Calu3 (cell line): ENCODE data around the gene MTMR2. TPM values are rescaled to one million over a fixed set of nuclear protein-coding genes. Genes with fewer than 3 reads are reported as not detected.

Experiments used
- BruUV-seq: library from RNA; stranded (reverse); fragments of 400-500 nt; replicated peaks from 2 replicates; lab custom pipeline; 2021; lab: Mats Ljungman, UMichigan
- CTCF ChIA-PET: fragments of 300-600 bp; sonication (Branson Sonifier 250); formaldehyde crosslinking; loops from one replicate; lab custom pipeline; 2022; ENCODE audit warnings: antibody characterized with exemption; lab: Charles Lee
- DNase-seq: peaks from one replicate; pipeline ENCODE4 v3.0.0; 2022
- H3K27ac Mint-ChIP-seq: one replicate; pipeline ENCODE4 v1.8.0; 2022; ENCODE audit warnings: mixed read lengths; ENCODE audit not compliant: unreplicated experiment
- H3K27me3 Mint-ChIP-seq: one replicate; pipeline ENCODE4 v1.8.0; 2022; ENCODE audit warnings: mixed read lengths; ENCODE audit not compliant: unreplicated experiment
- H3K36me3 Mint-ChIP-seq: one replicate; pipeline ENCODE4 v1.8.0; 2022; ENCODE audit warnings: mild to moderate bottlenecking, moderate library complexity, mixed read lengths; ENCODE audit not compliant: insufficient read depth, unreplicated experiment
- H3K4me1 Mint-ChIP-seq: one replicate; pipeline ENCODE4 v1.8.0; 2022; ENCODE audit warnings: mild to moderate bottlenecking, low read depth, mixed read lengths; ENCODE audit not compliant: unreplicated experiment
- H3K4me3 Mint-ChIP-seq: one replicate; pipeline ENCODE4 v1.8.0; 2022; ENCODE audit warnings: mild to moderate bottlenecking, low read depth, moderate library complexity, mixed read lengths; ENCODE audit not compliant: unreplicated experiment
- H3K9me3 Mint-ChIP-seq: one replicate; pipeline ENCODE4 v1.8.0; 2022; ENCODE audit warnings: low read depth, mixed read lengths; ENCODE audit not compliant: unreplicated experiment
- intact Hi-C: fragments of 100-400 bp; cut with micrococcal nuclease; formaldehyde crosslinking; loops from one replicate; pipeline ENCODE4 v1.10.0; 2022; ENCODE audit not compliant: unreplicated experiment
- total RNA-seq: library from RNA; stranded (reverse); gene quantifications from 2 replicates; pipeline ENCODE4 v1.2.3, GENCODE V29; 2022
- TF ChIP-seq, protein P1 (sequence below): fragments of 200-600 bp; IDR thresholded peaks from one replicate; pipeline ENCODE4 v1.8.0; 2022; ENCODE audit warnings: antibody characterized with exemption; ENCODE audit not compliant: unreplicated experiment

The MTMR2 gene
- total RNA-seq, 1 experiment from 2014 or later: 17.4 TPM

GRCh38 chr11:95904009-95904650, 19.8 kb downstream of the MTMR2 start:
- no peaks in the 10 kb centered on the region for H3K4me1 Mint-ChIP-seq
- DNase-seq: no peak

DNA sequence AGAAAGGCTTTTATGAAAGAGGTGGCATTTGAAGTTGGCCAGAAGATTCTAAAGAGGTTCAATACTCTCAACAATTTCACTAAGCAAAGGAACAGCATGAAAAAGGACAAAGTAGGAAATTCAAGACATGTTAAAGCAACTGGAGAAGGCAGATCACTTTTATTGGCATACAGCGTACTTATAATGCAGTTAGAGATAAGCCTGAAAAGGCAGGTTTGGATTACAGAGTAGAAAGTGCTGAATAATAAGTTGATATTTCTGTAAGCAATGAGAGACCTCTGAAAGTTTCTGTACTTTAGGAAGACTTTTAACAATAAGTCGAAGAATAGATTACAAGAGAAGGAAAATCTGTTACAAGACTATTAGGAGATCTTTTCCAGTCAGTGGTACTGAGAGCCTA, 25.1 kb downstream of the MTMR2 start:
- Mint-ChIP-seq H3K4me1 (peaks cover 9% of the 10 kb centered on the region), H3K9me3 (no peaks in the 10 kb centered on the region), H3K36me3 (no peaks in the 10 kb centered on the region), H3K4me3 (no peak overlapping the region), H3K27me3 (no peaks in the 10 kb centered on the region), H3K27ac (no peak overlapping the region)
- intact Hi-C loops: no loop called here
- no peak for DNase-seq
- no TSS peak for BruUV-seq
- TF ChIP-seq, protein P1, sequence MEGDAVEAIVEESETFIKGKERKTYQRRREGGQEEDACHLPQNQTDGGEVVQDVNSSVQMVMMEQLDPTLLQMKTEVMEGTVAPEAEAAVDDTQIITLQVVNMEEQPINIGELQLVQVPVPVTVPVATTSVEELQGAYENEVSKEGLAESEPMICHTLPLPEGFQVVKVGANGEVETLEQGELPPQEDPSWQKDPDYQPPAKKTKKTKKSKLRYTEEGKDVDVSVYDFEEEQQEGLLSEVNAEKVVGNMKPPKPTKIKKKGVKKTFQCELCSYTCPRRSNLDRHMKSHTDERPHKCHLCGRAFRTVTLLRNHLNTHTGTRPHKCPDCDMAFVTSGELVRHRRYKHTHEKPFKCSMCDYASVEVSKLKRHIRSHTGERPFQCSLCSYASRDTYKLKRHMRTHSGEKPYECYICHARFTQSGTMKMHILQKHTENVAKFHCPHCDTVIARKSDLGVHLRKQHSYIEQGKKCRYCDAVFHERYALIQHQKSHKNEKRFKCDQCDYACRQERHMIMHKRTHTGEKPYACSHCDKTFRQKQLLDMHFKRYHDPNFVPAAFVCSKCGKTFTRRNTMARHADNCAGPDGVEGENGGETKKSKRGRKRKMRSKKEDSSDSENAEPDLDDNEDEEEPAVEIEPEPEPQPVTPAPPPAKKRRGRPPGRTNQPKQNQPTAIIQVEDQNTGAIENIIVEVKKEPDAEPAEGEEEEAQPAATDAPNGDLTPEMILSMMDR: no peak
- CTCF ChIA-PET: no interaction called here

More at GRCh38 chr11:95904009-95904650, 19.8 kb downstream of the MTMR2 start:
- H3K27ac Mint-ChIP-seq: no peak overlapping the region
- BruUV-seq: no TSS peak
- CTCF ChIA-PET: interaction anchor here (0.6 kb wide), 1 partner anchor 351 kb away, joined by 4 read pairs; no protein-coding TSS in a partner anchor
- H3K9me3 Mint-ChIP-seq: no peaks in the 10 kb centered on the region
- intact Hi-C loops: no loop called here
- H3K27me3 Mint-ChIP-seq: no peaks in the 10 kb centered on the region
- TF ChIP-seq, protein P1: no peak
- H3K36me3 Mint-ChIP-seq: no peaks in the 10 kb centered on the region
- no peak overlapping the region for H3K4me3 Mint-ChIP-seq

DNA sequence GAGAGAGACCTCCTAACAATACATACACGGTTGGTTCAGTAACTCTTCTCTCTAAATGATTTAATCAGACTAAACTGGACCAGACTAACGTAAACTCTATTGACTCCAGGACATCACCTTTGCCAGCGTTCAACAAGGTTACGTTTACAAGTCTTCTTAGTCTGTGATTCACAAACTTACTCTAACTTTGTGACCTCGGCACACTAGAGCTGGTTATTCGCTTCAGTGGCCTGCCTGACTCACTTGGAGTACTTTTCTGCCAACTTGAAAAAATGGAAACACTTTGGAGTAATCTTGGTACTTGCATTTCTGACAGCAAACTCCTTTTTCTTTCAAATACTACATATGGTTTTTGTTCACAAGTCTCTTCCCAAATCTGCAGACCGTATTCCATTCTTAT, 26.2 kb downstream of the MTMR2 start:
- Mint-ChIP-seq H3K27ac (no peak overlapping the region), H3K4me1 (peaks cover 9% of the 10 kb centered on the region), H3K27me3 (no peaks in the 10 kb centered on the region), H3K36me3 (no peaks in the 10 kb centered on the region), H3K9me3 (no peaks in the 10 kb centered on the region), H3K4me3 (no peak overlapping the region)
- no peak for DNase-seq
- intact Hi-C loops: no loop called here
- TF ChIP-seq, protein P1: no peak
- CTCF ChIA-PET: interaction anchor here (0.6 kb wide), 1 partner anchor 358 kb away, joined by 7 read pairs; no protein-coding TSS in a partner anchor
- no TSS peak for BruUV-seq

DNA sequence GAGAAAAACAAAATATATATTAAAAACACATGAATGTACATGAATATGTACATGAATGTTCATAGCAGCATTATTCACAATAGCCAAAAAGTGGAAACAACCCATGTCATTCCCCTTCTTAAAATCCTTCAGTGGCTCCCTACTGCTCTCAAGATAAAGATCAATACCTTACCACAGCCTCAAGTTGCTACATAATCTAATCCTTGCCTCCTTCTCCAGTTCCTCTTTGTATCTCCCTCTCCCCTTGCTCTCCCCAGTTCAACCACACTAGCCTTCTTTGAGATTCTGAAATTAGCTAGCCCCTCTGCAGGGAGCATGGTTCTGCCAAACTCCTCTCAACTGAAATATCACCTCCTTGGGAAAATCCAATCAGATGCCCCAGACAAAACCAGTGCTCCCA, 28.1 kb downstream of the MTMR2 start:
- H3K4me3 Mint-ChIP-seq: no peak overlapping the region
- H3K9me3 Mint-ChIP-seq: no peaks in the 10 kb centered on the region
- H3K36me3 Mint-ChIP-seq: no peaks in the 10 kb centered on the region
- no peak for DNase-seq
- TF ChIP-seq, protein P1: no peak
- H3K27ac Mint-ChIP-seq: no peak overlapping the region
- H3K4me1 Mint-ChIP-seq: peaks cover 9% of the 10 kb centered on the region
- H3K27me3 Mint-ChIP-seq: no peaks in the 10 kb centered on the region
- CTCF ChIA-PET: no interaction called here
- intact Hi-C loops: no loop called here
- no TSS peak for BruUV-seq
